ENCODE results near the gene STRBP.

DNA sequence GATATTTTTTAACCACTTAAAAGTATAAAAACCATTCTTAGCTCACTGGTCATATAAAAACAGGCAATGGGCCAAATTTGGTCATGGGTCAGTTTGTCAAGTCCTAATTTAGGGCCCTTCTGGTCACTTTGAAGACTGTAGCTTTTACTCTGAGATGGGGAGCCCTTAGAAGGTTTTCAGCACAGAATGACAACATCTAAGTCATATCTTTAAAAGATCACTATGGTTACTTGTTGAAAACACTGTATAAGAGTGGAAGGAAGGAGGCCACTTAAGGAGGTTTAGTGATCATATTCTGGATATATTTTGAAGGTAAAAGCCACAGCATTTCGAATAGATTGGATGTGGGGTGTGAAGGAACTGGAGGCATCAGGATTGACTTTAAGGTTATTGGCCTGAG lies 76.7 kb downstream of the STRBP start:
- TF ChIP-seq POLR2A (IDR thresholded peaks at IDR 0.05) = no peak
- TF ChIP-seq, protein P1, sequence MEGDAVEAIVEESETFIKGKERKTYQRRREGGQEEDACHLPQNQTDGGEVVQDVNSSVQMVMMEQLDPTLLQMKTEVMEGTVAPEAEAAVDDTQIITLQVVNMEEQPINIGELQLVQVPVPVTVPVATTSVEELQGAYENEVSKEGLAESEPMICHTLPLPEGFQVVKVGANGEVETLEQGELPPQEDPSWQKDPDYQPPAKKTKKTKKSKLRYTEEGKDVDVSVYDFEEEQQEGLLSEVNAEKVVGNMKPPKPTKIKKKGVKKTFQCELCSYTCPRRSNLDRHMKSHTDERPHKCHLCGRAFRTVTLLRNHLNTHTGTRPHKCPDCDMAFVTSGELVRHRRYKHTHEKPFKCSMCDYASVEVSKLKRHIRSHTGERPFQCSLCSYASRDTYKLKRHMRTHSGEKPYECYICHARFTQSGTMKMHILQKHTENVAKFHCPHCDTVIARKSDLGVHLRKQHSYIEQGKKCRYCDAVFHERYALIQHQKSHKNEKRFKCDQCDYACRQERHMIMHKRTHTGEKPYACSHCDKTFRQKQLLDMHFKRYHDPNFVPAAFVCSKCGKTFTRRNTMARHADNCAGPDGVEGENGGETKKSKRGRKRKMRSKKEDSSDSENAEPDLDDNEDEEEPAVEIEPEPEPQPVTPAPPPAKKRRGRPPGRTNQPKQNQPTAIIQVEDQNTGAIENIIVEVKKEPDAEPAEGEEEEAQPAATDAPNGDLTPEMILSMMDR (IDR thresholded peaks at IDR 0.05) = no peak
- TF ChIP-seq EP300 (IDR thresholded peaks at IDR 0.05) = no peak
